Ammon's horn (tissue), 1 donor: ENCODE results near the gene PRKCH.

ENCODE experiments used
- DNase-seq: peaks from one replicate; pipeline ENCODE4 v3.0.0-alpha.2; 2016; ENCODE audit warnings: low spot score

PRKCH gene

DNA sequence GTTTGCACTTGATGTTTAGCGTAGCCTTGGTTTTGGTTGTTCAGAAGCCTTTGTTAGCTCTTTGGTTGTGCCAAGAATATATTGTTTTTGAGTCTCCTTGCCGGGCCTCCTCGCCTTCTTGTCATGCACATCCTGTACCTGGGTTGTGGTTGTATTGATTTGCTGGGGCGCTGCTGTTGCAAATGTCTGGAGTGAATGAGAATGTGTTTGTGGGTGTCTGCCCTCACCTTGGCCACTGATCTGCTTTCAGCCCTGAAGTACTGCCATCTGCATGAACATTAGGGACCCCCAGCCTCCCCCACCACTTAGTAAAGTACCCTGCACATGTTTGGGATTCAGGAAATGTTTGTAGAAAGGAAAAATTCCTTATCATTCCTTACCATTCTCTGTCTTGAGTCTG lies 16.5 kb downstream of the PRKCH start:
- no peak for DNase-seq

DNA sequence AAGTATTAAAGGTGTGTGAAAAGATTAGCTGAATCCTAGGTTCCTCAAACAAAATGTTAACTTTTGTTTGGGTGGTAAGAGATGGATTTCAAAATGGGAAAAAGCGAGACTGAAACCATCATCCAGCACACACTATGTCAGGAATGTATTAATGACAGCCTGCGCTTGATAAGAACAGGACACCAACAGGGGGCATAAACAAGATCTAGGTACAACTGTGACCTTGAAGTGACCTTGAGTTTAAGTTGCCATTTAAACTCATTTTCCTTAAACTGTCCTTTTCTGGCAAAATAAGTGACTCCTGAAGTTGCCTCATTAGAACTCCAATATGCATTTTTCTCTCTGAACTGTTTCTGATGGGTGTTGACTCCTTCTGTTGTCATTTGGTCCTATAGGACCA lies 17.1 kb downstream of the PRKCH start:
- no peak for DNase-seq

DNA sequence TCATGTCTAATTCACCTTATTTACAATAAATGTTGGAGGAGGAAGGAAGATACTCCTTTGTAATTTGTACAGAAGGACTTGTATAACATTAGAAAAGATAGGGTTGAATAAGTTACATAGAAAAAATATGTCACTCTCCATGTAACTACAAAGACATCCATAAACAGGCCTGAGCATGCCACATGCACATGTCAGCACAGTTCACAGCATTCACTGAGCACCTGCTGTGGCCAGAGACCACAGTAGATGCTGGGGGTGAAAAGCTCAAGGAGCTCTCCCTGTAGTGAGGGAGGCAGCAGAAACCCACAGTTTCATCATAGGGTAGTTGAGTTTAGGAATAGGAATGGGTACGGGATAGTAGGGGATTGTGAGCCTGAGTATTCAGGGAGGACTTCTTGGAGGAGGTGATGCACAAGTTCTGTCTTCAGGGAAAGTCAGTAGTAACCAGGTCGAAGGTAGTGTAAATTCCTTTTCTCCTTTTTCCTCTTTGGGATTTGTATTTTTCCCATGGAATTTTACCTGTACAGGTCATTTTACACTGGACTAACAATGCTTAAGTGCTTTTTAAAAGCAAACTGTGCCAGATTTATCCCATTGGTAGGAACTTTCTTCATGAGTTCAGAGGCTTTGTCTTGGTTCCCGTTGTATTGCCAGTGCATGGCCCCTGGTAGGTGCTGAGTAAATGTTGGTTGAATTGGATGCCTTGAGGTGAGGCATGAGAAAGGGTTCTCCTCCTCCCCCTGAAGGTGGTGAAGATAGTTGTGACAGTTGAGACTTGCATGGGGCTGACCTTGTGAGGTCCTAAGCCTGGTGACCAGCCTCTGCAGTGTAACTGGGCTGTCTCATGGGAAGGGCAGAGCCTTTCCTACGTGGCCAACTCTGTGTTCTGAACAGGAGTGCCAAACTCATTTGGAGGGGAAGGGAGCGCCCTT lies 20.2 kb downstream of the PRKCH start:
- no peak for DNase-seq

DNA sequence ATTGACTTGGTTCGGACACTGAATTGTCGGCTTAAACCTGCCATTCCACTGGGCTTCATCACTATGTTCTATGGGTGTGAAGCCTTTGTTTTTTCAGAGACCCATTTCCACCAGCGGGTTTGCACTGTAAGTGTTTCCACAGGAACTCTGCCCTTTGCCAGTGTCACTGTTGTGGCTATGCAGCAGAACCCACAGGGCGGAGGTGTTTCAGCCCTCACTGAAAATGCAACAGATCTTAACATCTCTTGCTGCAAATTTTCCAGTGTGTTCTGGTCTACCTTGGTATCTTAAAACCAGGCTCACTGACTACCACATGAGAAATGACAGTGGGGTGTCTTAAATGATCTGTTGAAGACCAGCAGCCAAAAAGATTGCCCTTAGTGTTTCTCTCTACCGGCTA lies 21.1 kb downstream of the PRKCH start:
- DNase-seq = no peak

DNA sequence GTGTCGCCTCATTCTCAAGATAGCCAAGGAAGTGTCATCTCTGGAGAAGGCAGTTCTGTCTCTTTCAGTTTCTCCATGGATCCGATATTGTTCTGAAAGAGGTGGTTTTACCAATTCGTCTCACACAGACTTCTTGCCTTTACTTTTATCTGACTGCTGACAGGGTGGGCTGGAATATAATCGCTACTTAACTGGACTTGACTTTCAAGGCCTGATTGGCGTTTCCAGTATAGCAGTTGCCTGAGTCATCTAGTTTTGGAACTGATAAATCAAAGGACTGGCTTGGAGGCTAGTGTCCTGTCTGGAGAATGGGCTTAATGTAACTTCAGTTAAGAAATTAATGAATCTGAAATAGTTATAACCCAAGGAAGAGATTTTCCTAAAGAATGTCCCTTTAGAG lies 21.6 kb downstream of the PRKCH start:
- DNase-seq = no peak

DNA sequence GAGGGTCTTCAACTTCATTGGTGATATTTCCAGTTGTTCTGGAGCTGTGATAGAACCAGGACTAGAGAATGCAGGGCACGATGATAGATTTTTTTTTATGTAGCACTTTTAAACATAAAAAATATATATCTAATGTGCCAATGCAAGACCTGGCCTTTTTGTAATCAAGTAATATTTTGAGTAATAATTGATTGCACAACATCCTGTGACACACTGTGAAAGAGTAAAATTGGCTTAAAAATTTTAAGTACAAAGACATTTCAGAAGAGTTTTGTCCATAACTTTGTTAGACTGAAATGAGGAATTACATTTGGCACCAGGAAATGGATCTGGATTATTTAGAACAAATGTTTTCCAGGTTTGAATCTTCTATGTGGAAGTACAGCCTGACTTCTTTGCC lies 22.1 kb downstream of the PRKCH start:
- no peak for DNase-seq

DNA sequence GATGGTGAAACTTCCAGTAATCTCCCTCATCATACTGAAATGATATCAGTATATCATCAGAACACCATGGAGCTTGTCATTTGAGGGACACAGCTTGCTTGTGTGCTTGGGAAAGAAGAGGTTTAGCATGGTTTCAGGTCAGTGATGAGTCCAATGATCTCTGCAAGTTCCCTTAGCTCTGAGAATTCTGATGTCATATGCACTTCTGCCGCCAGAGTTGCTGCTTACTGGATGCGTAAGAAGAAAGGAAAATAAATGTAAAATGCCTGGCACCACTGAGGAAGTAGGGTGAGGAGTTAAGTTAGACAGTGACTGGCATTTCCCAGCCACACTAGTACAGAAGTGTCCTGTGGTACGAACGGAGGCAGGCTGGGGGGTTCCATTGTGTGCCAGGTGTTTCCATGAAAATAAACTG lies 22.6 kb downstream of the PRKCH start:
- DNase-seq = no peak

DNA sequence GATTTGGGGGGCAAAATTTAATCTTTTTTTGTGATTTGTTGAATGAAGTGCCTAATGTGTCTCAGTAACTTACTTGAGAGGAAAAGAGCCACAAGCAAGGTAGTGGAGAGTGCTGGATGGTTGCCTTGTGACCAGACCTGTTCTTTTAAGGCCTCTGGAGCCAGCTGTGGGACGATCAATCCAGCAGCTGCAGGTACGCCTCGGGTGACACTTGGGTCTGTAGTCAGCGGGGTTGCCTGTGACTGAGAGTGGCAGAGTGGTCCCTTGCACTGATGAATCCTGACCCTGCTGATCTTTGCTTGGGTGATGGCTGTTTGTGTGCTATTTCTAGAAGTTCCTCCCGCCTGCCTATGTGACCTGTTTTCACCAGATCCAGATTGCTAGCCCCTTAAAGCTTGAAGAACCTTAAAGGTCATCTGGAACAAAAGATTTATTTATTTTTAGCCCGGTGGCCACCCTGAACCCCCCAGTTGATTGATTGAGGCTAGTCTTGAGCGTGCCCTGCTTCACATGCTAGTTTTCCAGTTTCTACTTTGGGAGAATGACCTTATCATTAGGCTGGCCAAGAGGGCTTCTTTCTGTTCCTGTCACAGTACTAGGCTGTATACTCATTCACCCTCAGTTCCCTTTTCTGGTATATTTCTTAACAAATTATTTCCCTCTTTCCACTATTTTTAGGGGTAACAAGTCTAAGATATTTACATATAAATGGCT lies 23.2 kb downstream of the PRKCH start:
- no peak for DNase-seq

DNA sequence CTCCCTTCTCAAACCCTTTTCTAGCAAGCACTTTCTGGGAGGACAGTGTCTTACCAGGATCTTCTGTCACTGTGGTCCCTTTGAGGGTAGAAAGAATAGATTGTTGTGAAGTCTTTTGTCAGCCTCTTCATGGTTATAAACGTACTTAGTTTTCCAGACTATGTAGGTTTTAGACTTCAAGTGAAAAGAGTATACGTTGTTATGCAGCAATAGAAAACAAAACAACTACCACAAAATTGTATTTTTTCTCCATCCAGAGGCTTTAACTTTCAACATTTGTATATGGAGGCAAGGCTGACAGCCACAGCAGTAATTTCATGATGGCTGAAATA lies 23.7 kb downstream of the PRKCH start:
- DNase-seq = no peak

DNA sequence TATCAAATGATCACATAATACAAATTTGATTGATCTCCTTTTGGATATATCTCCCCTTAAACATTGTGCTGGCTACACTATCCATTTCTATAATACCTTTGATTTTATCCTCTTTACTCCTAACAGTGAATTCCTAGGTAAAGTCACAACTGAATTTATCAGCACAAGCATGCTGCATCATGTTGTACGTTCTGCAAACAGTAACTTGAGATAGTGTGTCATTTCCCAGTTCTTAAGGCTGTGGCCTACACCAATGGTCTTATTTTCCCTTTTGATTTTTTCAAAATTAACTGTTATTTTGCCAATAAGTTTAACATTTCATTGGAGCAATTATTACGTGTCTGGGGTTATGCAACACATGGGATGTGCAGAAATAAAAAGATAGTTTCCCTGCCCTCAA lies 24.8 kb downstream of the PRKCH start:
- DNase-seq = no peak

DNA sequence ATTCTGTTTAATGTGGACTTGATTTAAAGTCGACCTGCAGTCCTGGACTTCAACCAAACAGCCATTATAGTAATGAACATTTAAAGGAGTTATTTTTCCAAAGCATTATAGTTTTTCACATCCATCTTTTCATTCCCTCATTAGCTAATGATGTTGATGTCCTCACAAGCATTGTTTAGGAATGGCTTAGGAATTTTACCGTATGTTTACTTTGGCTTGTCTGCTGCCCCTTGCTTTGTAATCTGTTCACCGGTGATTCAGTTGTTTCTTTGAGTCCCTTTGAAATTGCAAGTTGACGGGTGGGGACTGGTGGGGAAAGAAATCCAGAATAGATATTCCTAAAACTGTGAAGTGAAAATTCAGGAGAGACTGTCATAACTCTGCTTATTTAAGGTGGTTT lies 25.4 kb downstream of the PRKCH start:
- DNase-seq = no peak

DNA sequence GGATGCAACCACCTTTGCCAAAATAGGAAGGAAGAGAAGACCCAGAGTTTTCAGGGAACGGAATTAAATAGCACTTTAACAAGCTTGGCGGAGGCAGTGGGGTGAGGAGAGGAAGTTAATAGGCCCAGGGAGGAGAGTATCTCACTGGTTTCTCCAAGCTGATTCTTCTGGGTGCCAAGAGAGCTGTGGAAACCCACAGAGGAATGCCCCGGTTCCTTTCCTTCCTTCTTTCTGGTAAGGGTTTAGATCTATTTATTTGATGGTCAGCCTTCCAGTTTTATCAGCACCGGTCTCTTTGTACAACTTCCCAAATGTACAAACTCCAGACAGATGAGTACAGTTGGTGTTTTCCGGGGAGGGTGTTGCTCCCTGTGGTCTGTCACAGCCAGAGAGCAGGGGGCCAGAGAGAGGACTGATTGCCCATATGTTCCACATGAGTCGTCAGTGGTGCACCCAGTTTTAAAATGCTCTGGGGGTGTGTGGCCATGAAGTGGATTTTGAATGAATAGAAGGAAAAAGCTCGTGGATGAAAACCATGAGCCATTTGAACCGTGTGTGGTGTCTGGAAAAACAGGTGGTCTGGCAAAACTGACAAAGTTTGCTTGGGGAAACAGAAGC lies 26.6 kb downstream of the PRKCH start:
- peak; percentile 51 for DNase-seq

DNA sequence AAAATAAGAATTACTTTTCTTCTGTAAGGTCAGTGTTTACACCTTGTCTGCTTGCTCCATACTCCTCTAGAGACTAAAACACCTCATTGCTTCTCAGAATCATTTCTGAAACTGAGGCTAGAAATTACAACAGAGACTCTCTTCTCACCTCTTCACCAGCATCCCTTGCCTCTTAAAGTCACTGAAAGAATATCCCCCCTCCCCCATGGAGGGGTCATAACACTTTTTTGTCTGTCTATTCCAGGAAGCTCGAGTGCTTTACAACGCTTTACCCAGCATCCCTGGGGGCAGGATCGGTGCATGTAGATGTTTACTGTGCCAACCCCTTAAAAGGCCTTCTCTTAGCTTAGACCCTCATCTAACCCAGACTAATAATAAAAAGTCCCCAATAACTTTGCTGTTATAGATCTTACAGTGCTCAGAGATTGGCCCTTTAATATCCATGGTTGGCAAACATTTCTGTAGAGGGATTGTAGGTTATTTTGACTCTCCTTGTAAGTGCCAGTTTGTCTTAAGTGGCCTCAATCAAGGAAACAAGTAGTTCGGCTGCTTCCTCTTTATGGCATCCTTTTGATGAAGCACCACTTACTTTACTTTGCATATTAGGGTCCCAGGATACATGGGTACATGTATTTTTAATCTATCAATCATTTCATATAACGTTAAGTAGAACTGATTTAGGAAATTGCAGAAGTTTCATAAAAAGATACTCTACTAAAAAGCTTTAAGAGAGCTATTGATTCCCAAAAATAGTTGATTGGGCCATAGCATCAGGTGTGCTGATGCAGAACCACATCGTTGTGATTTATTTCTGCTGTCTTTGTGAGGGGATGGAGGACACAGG lies 29.3 kb downstream of the PRKCH start:
- DNase-seq = no peak

DNA sequence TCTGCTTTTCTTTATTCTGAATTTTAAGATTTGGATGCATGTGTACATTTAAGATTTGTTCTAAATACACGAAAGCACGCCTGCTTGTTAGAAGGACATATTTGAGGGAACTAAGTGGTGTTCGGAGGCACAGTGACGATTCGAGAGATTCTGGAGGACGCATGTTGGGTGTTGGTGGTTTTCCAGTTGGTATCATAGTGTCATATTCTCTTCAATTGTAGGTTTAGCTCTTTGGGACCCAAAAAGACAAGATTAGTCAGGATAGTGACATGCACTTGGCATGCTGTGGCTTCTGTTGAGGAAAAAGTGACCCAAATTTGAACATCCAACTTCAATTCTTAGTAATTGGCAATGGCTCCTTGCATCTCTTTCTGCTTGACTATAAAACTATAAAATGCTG lies 30.1 kb downstream of the PRKCH start:
- no peak for DNase-seq

DNA sequence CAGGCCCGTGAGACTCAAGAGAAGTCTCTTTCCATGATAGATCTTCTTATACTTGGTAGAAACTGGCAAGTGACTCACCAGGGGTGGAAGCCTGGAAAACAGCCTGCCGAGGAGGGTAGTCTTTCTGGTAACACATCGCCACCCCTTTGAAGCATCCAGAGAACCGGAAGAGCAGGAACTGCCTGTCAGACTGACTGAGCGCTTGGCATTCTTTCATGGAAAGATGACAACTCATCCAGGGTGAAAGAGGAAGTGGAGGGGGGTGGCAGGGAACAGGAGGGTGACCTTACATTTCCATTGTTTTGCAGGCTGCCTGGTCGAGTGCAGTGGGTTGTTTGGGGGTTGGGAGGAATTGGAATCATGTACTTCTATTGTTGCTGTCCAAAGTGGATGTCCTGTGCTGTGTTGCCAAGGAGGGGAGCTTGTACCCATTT lies 34.5 kb downstream of the PRKCH start:
- DNase-seq = no peak

DNA sequence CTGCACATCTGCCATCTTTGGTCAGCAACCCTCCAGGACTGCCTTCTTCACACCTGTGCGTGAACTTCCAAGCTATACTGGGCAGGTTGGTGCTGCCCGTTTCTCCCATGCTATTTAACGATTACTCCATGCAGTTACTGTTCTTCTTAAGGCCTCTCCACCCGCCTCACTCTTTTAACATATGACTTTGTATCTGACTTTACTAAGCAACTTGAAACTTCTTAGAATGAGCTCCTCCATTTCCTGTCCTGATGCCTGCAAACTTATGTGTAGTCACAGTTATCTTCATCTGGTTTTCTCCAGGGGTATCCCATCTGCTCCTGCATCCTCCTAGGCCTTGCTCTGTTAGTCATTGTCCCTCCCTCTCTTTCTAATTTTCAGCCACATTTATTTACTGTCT lies 35.7 kb downstream of the PRKCH start:
- no peak for DNase-seq

DNA sequence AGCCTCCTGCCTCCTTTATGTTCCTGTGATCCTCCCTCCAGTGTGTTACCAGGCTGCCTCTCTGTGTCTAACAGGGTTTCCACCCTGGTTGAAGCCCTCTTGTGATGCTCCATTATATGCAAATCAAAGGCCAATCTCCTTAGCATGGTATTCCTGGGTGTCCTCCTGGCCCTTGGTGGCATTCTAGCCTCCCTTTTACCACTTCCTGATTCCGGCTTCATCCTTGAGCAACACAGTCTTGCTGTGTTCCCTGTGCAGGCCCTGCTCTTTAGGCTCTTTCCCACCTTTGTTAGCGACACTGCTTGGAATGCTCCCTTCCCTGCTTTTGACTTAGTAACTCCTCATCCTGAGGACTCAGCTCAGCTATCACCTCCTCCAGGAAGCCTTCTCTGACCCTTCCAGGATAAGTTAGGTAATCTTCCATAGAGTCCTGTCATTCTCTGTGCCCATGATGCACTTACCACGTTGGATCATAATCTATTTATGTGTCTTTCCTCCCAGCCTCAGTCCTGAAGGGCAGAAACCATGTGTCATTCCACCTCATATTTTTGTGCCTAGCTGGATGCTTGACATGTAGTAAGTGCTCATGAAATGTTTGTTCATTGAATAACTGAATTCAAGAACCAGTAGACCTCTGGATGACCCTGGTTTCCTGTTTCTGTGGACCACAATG lies 37.3 kb downstream of the PRKCH start:
- DNase-seq = no peak

DNA sequence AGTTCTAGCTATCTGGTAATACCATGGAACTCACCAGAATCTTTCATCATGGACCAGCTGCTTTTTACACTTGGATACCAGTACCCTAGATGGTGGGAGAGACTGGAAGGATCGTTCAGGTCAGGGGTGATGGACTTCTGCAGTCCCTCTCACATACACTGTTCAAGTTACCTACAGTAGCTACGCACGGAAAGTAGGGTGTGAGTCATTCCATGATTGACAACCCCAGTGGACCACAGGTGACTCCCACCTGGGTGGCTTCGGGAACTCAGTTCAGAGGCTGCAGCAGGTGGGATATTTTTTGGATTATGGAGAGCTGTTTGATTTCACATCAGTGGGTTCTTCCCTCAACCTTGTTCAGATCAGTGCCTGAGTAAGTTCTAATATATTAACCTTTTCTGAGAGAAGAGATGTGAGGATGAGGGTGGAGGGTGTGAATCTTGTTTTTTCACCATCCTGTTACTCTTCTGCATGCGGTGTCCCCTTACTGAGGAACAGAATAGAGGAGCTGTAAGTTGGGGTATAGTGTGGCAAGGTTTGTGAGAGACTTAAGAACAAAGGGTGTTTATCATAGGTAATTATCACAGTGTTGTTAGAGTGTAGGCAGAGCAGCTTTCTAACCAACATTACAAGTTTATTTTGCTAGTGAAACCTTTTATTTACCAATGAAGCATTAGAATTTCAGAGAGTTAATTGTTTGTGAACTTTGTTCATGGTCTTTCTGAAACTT lies 39.6 kb downstream of the PRKCH start:
- no peak for DNase-seq

DNA sequence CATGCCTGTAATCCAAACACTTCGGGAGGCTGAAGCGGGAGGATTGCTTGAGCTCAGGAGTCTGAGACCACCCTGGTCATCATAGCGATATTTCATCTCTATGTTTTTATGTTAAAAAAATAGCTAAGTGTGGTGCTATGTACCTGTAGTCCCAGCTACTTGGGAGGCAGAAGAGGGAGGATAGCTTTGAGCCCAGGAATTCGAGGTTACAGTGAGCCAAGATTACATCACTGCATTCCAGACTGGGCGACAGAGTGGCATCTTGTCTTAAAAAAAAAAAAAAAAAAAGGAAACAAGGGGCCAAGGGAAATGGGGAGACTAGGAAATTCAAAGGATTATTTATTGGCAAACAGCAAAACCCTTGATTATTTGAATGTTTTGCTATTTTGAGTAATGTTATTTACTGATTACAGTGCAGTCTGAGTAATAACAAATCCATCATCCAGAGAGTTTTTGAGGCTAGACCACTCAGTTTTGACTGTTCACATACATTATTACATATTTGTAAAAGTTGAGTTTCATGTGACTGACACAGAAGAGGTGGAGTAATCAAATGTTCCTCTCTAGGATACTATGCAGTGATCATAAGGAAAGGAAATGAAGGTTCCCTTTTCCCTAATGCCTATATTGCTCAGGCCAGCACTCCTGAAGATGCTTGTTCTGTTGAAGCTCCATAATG lies 40.8 kb downstream of the PRKCH start:
- no peak for DNase-seq

DNA sequence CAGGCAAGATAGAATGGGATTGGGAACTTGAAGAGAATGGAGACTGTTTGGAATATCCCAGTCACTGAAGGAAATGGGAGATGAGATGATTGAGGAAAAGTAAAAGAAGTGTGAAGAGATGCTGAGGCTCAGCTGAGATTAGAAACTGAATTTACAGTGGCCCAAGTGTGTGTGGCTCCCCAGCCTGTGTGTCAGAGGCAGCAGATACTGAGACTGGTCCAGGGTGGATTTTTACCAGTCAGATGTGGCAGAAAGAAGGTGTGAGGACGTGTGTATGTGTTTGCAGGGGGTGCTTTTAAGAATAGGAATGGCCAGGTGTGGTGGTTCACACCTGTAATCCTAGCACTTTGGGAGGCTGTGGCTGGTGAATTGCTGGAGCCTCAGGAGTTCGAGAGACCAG lies 42.9 kb downstream of the PRKCH start:
- no peak for DNase-seq
